Activated CD8-positive, alpha-beta memory T cell treated with anti-CD3 and anti-CD28 coated beads for 48 hours (primary cell): ENCODE measurements around the gene OR51I2.

Experiments used
- DNase-seq, 3 experiments: peaks; one replicate each; pipeline ENCODE4 v3.0.0-alpha.2; 2020; ENCODE audit warnings: low read depth in 2 of 3, low spot score in 2 of 3

Gene OR51I2

GRCh38 chr11:5505363-5506048, 56.4 kb downstream of the OR51I2 start:
- no peak for DNase-seq
